HUES64 (cell line): ENCODE measurements around the gene ACE.
"Not testable (repeated sequence)": the region's sequence is repeated elsewhere in the genome, so short reads cannot be mapped to it uniquely, and the experiment has no call there.

Experiments used
- H3K27ac ChIP-seq: 2 replicates; pipeline ENCODE4 v1.7.0; 2013; ENCODE audit warnings: low read depth, low read length, inconsistent platforms
- H3K27me3 ChIP-seq: 2 replicates; pipeline ENCODE4 v1.6.1; 2013; ENCODE audit warnings: mild to moderate bottlenecking, low read length; ENCODE audit not compliant: insufficient read depth
- H3K36me3 ChIP-seq: 2 replicates; pipeline ENCODE4 v1.6.1; 2013; ENCODE audit warnings: mild to moderate bottlenecking, low read length; ENCODE audit not compliant: insufficient read depth
- H3K4me1 ChIP-seq: 2 replicates; pipeline ENCODE4 v1.6.1; 2013; ENCODE audit warnings: mild to moderate bottlenecking, low read length, moderate library complexity; ENCODE audit not compliant: insufficient read depth
- H3K4me3 ChIP-seq: 2 replicates; pipeline ENCODE4 v1.5.1; 2013; ENCODE audit warnings: mild to moderate bottlenecking, low read length, moderate library complexity
- H3K9ac ChIP-seq: 2 replicates; pipeline ENCODE4 v1.6.1; 2013; ENCODE audit warnings: mild to moderate bottlenecking, low read depth, low read length
- H3K9me3 ChIP-seq: 2 replicates; pipeline ENCODE4 v1.6.1; 2013; ENCODE audit warnings: low read depth, low read length; ENCODE audit not compliant: insufficient read depth
- WGBS: fragments of 150-250, 120-280 bp; methylation state at CpG from one replicate; pipeline ENCODE4 v1.1.7; 2013; ENCODE audit warnings: missing lambda C conversion rate; 5-methylcytosine and 5-hydroxymethylcytosine counted together

ACE gene

DNA sequence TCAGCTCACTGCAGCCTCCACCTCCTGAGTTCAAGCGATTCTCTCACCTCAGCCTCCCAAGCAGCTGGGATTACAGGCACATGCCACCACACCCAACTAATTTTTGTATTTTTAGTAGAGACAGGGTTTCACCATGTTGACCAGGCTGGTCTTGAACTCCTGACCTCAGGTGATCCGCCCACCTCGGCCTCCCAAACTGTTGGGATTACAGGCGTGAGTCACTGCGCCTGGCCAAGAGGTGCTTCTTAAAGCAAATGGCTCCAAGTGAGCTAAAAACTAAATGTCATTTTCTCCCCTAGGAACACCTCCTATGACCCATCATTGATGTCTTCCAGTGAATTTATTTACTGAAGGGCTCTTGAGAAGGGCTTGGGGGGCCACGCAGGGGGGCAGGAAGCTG lies 22.5 kb upstream of the ACE start:
- not testable (repeated sequence) for H3K36me3 ChIP-seq, H3K4me1 ChIP-seq, H3K9me3 ChIP-seq, H3K27ac ChIP-seq, H3K27me3 ChIP-seq, H3K9ac ChIP-seq, H3K4me3 ChIP-seq
- 86% methylated on average over 6 of the region's 6 CpGs for WGBS

- Histone ChIP-seq H3K4me1 (no peaks in the 10 kb centered on the region; the same call in 1 of the 2 replicates), H3K9ac (no peak overlapping the region), H3K27me3 (no peaks in the 10 kb centered on the region), H3K9me3 (no peaks in the 10 kb centered on the region), H3K36me3 (no peaks in the 10 kb centered on the region), H3K4me3 (no peak overlapping the region), H3K27ac (no peak overlapping the region)
- 76% methylated on average over 5 of the region's 5 CpGs for WGBS
Observed at GRCh38 chr17:63454915-63455314, 21.9 kb upstream of the ACE start.

GRCh38 chr17:63455417-63455816 lies 21.4 kb upstream of the ACE start:
- no peak overlapping the region for H3K9ac ChIP-seq
- H3K27ac ChIP-seq = no peak overlapping the region
- no peaks in the 10 kb centered on the region for H3K36me3 ChIP-seq
- WGBS = 79% methylated on average over 4 of the region's 4 CpGs
- no peak overlapping the region for H3K4me3 ChIP-seq
- no peaks in the 10 kb centered on the region for H3K27me3 ChIP-seq
- H3K9me3 ChIP-seq = no peaks in the 10 kb centered on the region
- H3K4me1 ChIP-seq = no peaks in the 10 kb centered on the region; the same call in 1 of the 2 replicates

DNA sequence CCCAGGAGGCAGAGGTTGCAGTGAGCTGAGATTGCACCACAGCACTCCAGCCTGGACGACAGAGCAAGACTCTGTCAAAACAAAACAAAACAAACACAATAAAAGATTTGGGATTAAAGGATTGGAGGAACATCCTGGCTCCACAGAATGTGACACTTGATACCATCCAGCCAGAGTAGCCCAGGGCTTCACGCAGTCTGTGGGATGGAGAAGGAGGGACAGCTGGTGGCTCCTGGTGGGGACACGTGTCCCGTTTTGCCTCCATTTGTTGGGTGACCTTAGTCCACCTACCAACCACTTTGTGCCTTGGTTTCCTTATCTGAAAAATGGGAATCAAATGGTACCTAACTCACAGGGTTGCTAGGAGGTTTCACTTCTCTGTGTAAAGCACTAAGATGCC lies 18.4 kb upstream of the ACE start:
- H3K4me3 ChIP-seq = no peak overlapping the region
- no peak overlapping the region for H3K9ac ChIP-seq
- WGBS = 83% methylated on average over 3 of the region's 4 CpGs
- H3K27ac ChIP-seq = no peak overlapping the region
- H3K9me3 ChIP-seq = no peaks in the 10 kb centered on the region
- no peaks in the 10 kb centered on the region for H3K27me3 ChIP-seq
- no peaks in the 10 kb centered on the region for H3K36me3 ChIP-seq
- no peaks in the 10 kb centered on the region for H3K4me1 ChIP-seq

DNA sequence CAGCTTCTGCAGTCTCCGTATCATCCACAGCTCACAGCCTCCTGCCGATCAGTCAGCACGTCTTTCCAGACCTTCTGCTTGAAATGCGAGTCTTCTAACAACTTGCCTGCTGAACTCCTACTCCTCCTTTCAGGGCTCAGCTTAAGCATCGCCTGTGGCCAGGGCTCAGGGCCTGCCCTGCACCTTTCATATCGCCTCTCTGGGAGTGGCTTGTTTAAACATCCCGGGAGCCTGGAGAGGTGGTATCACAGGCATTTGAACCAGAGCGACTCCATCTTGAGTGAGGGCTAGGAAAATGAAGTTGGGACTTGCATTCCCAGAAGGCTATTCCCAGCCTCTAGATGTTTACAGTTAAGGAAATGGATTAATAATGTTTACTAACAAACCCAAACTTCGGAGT lies 16.8 kb upstream of the ACE start:
- Histone ChIP-seq H3K27ac (no peak overlapping the region), H3K9ac (no peak overlapping the region), H3K4me3 (no peak overlapping the region), H3K4me1 (peaks cover 3% of the 10 kb centered on the region; the same call in 1 of the 2 replicates), H3K36me3 (no peaks in the 10 kb centered on the region), H3K27me3 (no peaks in the 10 kb centered on the region), H3K9me3 (no peaks in the 10 kb centered on the region)
- WGBS = 54% methylated on average over 8 of the region's 9 CpGs

DNA sequence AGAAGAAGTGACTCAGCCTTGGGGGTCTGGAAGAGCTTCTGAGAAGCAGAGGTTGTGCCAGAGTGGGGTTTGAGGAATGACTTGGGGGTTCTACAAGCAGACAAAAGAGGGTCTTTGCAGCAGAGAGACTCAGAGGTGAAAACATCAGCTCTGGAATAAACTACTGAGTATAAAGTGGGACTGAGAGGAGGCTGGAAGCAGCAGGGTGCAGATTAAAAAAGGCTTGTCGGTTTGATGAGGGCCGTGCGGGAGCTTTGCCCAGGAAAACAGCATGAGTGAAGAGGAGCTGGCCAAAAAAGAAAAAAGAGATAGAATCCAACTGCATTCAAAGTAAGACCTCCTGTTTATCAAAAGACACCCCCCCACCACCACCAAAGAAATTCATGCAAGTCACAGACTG lies 13.1 kb upstream of the ACE start:
- no peak overlapping the region for H3K27ac ChIP-seq
- peaks cover 3% of the 10 kb centered on the region; the same call in 1 of the 2 replicates for H3K4me1 ChIP-seq

GRCh38 chr17:63464691-63465236 lies 12.1 kb upstream of the ACE start:
- H3K36me3 ChIP-seq = no peaks in the 10 kb centered on the region
- H3K27ac ChIP-seq = no peak overlapping the region
- 98% methylated on average over 3 of the region's 4 CpGs for WGBS
- peaks cover 3% of the 10 kb centered on the region; the same call in 1 of the 2 replicates for H3K4me1 ChIP-seq
- no peaks in the 10 kb centered on the region for H3K27me3 ChIP-seq
- no peak overlapping the region for H3K4me3 ChIP-seq
- H3K9me3 ChIP-seq = no peaks in the 10 kb centered on the region
- no peak overlapping the region for H3K9ac ChIP-seq

More for the DNA sequence above, 13.1 kb upstream of the ACE start:
- no peaks in the 10 kb centered on the region for H3K36me3 ChIP-seq
- H3K27me3 ChIP-seq = no peaks in the 10 kb centered on the region
- WGBS = 20% methylated on average over 3 of the region's 3 CpGs
- H3K9ac ChIP-seq = no peak overlapping the region
- no peak overlapping the region for H3K4me3 ChIP-seq
- no peaks in the 10 kb centered on the region for H3K9me3 ChIP-seq

- H3K9me3 ChIP-seq, H3K27me3 ChIP-seq, H3K4me1 ChIP-seq, H3K9ac ChIP-seq, H3K36me3 ChIP-seq, H3K27ac ChIP-seq, H3K4me3 ChIP-seq: not testable (repeated sequence)
- WGBS = 90% methylated on average over 6 of the region's 6 CpGs
Observed at GRCh38 chr17:63468099-63468498, 8.8 kb upstream of the ACE start.

DNA sequence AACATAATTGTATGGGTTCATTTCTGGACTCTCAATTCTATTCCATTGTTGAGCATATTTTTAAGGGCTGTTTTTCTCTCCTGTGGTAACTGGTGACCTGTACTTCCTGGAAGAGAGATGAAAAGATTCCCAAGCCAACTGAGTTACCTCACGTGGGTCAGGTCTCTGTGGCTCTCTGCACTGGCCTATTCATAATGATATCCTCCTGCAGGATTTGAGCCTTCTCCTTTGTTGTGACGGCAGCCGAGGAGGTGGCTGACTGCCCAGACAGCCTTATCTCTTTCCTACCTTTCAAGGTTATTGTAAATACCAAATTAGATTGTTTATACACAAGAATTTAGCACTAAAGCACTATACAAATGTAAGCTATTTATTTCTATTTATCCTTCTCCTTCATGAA lies 2.7 kb upstream of the ACE start:
- no peak overlapping the region for H3K4me3 ChIP-seq
- no peaks in the 10 kb centered on the region for H3K9me3 ChIP-seq
- WGBS = 81% methylated on average over 3 of the region's 3 CpGs
- H3K36me3 ChIP-seq = no peaks in the 10 kb centered on the region
- peaks cover 43% of the 10 kb centered on the region for H3K27me3 ChIP-seq
- H3K9ac ChIP-seq = no peak overlapping the region
- H3K27ac ChIP-seq = no peak overlapping the region
- H3K4me1 ChIP-seq = peaks cover 11% of the 10 kb centered on the region; the same call in 1 of the 2 replicates

- H3K27ac ChIP-seq = no peak overlapping the region
- 84% methylated on average over 10 of the region's 10 CpGs for WGBS
Observed at GRCh38 chr17:63474586-63475460, 2.0 kb upstream of the ACE start.

GRCh38 chr17:63475491-63476412 lies 1.1 kb upstream of the ACE start:
- Histone ChIP-seq H3K9ac (no peak overlapping the region), H3K9me3 (no peaks in the 10 kb centered on the region), H3K36me3 (no peaks in the 10 kb centered on the region), H3K27me3 (peaks cover 43% of the 10 kb centered on the region), H3K4me3 (peak overlapping the region; percentile 64), H3K27ac (no peak overlapping the region), H3K4me1 (peaks cover 11% of the 10 kb centered on the region; the same call in 1 of the 2 replicates)
- 55% methylated on average over 28 of the region's 28 CpGs for WGBS

More at GRCh38 chr17:63474586-63475460, 2.0 kb upstream of the ACE start:
- Histone ChIP-seq H3K4me3 (no peak overlapping the region), H3K9me3 (no peaks in the 10 kb centered on the region), H3K9ac (no peak overlapping the region), H3K4me1 (peaks cover 11% of the 10 kb centered on the region; the same call in 1 of the 2 replicates), H3K36me3 (no peaks in the 10 kb centered on the region), H3K27me3 (peaks cover 43% of the 10 kb centered on the region)
